NCI-H345 treated with DMSO at 0.1 percent for 48 hours (cell line): Measurements from ENCODE around the gene C14orf180.

Experiments used
- DNase-seq: peaks from one replicate; lab custom pipeline; 2025; ENCODE audit not compliant: unreplicated experiment; lab: John Stamatoyannopoulos, UW

The C14orf180 gene

DNA sequence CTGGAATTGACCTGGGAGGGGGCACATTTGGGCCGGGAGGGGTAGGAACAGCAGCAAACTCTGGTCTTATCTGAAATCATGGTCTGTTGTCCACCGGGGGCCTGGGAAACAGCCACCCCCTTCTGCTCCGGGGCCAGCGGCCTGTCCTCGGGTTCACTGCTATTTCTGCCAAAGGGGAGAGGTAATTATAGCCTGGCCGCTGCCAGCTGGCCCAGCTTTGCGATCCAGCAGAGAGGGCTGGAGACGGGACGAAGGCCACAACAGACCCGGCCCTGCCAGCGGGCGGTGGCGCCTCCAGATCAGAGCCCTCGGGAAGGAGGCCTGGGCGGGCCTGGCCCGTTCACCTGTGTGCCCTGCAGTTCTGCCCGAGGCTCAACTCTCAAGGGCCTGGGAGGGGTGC lies at the start of gene C14orf180:
TSS of gene C14orf180 (plus strand) at position 258 of the 400 bp plus-strand sequence. CDS start 6,667 bp downstream, outside the sequence.
- no peak for DNase-seq

DNA sequence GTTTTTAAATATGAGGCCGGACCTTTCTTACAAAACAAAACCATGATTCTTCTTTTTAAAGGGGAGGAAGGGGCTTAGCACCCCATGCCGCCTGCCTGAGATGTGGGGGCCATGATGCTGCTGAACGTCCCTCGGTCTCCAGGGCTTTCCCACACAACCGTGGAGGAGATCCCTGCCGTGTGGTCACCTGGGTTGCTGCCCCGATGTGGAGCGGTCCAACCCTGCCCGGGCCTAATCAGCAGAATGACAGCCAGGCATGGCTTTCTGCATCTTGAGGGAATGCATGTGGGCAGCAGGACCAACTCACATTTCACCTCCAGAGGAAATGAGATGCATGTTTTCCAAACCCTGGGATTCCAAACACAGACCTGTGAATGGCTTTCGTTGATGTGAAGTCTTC lies 48.9 kb upstream of the C14orf180 start:
- DNase-seq, result no peak

DNA sequence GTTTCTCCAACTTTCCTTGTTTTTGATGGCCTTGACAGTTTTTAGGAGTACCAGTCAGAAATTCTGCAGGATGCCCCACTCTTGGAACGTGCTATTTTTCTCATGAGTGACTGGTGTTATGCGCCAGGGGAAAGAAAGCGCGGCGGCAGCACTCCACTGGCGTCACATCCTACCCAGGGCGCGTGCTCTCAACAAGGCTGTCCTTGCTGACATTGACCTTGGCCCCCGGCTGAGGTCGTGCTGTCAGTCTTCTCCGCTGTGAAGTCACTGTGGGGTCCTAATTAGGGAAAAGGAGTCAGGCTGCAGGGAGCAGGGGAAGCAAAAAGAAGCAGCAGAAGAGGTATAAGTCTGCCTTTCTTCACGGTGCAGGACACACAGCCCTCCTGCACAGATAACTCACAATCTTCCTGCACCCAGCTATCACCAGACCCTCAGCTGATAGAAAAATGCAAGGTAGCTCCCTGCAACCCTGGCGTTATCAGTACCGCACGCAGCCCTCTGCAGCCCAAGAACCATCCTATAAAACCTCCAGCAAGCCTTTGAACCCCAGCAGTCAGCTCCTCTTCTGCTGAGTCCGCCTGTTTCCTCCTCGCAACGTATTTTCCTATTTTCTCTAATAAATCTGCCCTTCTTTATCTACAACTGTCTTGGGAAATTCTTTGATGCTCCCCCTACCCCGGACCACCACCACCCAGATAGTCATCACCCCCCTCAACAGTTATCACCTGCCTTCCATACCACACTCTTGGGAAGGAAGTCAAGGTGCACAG lies 48.0 kb upstream of the C14orf180 start:
- DNase-seq, result no peak

DNA sequence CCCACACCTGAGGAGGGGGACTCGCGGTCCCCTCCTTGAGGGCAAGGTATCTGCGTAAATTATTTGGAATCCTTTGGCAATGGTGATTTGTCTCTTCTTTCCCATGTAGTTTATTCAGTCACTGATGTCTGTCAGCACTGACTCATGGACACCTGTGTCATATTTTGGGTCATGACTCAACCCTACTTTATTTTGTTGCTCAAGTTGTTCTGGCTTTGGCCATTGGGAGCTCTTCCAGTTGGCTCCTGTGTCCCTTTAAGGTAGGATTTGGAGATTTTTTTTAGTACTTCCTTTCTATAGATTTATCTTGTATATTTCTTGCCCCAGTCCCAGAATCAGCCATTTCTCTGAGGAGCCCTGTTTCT lies 47.4 kb upstream of the C14orf180 start:
- DNase-seq, result no peak

DNA sequence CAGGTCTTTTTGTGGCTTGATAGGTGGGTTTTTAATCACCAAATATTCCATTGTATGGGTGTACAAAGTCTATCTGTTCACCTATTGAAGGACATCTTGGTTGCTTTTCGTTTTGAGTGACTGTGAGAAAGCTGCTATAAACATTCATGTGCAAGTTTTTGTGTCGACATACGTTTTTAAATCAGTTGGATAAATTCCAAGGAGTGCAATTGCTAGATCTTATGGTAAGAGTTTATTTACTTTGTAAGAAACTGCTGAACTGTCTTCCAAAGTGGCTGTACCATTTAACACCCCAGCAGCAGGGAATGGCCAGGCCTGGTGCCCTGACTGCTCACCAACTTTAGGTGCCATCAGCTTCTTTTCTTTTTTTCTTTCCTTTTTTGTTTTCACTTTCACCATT lies 45.5 kb upstream of the C14orf180 start:
- no peak for DNase-seq

DNA sequence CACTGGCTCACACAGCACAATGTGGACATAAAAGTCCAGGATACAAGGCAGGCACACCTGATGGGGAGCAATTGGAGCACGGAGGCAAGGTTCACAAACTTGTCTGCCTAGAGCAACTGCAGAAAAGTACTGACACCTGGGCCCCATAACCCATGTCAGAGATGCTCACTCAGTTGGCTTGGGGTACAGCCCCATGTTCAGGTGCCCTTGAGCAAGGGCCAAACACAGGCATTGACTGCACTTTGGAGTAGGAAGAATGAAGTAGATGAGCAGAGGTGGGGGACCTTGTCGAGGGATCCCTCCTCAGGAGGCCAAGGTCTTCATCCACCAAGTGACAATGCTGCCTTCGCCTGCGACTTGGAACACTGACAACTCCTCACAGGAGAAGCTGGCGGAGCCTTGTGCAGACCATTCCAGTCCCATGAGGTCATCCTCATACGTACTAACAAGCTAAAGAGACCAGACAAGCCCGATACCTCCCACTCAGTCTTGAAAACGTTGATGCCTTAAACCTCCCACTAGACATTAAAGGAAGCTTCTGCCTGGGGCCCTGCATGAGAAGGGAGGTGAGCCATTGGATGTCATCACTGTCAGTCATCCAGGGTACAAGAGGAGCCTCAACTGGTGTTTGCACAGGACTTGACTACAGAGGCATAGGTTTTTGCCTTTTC lies 42.5 kb upstream of the C14orf180 start:
- DNase-seq, result no peak

DNA sequence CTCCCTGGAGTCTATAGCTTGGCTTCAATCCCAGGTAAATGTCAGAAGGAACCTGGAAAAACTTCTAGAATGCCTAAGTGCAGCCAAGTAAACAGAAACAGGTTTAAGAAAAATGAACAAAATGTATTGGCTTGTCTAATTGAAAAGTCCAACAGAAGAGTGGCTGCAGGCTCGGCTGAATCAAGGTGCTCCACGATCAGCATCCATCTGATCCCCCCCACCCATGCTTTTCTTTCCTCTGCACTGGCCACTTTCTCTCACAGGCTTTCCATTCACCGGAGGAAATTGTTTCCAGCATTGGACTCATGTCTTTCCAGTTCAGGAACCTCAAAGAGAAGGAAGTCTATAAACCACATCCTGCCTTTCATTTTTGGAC lies 42.0 kb upstream of the C14orf180 start:
- DNase-seq, result no peak

DNA sequence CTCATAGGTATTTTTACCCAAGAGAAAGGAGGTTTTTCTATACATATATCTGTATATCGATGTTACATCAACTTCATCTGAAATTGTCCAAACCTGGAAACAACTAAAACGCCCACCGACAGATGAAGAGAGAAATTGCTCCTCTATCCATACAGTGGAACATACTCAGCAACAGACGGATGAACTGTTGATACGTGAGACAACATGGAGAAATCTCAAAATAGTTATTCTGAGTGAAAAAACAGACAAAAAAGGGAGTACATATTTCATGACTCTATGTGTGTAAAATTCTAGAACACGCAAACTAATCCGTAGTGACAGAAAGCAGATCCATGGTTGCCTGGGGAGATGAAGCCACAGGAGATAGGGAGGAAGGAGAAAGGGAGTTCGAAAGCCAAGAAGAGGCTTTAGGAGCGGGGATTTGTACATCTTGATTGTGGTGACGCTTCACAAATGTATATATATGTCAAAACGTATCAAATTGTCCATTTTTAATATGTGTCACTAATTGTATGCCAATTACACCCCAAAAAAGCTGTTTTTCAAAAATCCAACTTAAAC lies 37.6 kb upstream of the C14orf180 start:
- no peak for DNase-seq

DNA sequence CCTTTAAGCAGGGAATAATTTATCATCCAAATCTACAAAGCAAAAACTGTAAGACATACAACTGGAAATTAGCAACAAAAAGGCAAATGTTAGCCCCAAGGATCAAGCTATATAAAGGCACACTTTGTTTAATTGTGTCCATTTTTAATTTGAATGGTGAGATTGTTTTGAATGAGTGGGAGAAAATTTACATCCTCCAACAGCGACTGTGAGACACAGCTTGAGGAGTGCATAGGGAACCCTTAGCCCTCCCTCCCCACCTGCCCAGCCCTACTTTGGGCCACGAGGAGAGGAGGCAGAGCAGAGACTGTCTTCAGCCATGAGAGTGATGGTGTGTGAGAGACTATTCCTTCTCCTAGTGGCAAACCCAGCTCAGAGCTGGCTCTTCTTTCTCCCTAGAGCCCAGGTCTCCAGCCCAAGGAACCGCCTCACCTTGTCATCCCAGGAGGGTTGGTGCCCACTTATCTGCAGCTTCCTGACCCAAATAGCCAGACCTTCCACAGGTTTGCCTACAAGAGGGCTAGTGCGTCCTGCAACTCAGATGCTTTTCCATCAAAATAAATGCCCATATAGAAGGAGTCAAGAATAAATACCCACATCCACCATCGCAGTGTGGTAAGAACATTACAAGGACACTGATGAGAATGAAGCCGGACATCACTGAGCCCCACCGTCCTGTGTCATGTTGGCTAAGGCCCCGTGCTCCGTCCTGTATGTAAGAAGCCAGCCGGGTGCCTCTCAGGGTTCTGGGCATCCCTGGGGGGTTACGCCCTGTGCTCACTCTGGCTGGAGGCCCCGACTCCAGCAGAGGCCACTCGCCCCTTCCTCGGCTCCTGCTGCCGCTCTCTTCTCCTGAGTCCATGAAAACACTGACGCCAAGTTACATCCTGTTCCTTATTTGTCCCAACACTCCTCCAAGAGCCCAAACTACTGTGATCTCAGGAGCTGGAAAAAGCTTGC lies 36.4 kb upstream of the C14orf180 start:
- no peak for DNase-seq

DNA sequence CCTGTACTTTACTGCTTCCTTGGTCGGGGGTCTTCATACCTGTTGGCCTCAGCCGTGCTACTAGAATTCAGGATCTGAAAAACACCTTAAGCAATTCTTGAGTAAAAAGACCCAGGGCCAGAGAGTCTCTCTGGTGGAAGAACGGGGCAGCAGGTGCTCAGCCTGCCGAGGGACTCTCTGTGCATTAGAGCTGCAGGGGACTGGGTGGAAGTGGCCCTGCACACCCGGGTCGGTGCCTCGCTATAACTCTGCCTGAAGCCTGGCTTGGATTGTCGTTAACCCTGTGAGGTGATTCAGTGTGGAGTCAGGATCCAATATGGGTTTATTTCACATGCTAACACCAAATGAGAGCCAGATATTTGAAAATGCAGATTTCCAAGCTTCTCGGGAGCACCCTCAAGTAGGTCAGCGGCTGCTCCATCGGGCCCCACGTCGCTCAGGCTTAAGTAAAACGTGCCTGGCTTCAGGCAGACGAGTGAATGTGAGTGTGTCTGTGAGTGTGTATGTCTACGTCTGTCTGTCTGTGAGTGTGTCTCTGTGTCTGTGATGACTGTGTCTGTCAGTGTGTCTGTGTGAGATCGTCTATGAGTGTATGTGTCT lies 35.1 kb upstream of the C14orf180 start:
- no peak for DNase-seq

DNA sequence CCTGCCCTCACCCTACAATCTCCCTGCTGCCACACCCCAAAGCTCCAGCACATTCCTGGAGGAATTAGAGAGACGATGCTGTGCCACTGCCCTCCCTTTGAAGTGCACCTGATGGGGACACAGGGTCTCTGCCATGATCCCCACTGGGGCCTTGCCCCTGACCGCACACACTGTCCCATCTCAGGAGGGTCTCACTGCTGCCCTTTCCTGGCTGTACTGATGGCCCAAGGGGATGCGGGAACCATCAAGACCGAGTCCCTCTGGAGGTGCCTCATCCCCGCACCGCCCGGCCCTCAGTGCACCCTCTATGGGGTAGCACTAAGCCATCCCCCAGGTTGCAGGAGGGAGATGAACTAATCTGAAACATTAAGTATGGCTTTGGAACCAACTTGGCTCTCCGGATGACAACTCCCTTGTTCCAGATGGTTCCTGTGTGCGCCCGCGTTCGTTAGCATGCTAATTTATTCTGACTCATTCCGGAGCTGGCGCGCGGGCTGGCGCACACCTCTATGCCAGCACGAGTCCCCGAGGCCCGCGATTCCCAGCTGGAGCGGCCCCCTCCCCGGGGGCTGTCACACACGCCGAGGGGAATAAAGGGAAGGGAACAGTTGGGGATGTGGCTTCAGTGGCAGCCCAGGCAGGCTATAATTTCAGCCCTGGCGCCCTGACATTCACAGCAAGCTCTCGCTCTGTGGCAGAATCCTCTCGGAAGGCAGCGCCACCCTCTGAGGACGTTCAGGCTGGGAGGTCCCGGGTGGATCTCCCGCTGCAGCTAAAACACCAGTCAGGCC lies 34.2 kb upstream of the C14orf180 start:
- DNase-seq, result no peak

DNA sequence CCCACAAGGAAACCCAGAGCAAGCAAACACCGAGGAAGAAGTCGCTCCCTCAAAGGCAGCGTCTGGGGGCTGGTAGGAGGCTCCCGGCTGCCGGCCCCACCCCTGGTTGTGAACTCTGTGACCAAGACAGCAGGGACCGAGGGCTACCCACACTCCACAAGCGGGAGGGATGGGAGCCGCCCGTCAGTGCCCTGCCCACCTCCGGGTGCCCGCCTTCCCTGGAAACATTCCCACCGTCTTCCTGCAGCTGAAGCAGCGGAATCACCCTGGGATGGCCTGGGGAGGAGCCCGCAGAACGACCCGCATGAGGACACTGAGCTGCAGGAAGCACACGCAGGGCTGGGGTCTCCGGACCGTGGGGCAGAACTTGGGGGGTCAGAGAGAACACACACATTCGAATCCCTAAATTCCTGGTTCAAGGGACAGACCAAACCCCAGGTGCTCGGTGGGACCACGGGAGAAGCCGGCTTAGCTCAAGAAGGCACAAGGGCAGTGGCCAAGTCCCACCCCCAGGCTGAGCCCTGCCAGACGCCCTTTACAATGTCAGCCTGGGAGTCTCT lies 33.5 kb upstream of the C14orf180 start:
- no peak for DNase-seq

DNA sequence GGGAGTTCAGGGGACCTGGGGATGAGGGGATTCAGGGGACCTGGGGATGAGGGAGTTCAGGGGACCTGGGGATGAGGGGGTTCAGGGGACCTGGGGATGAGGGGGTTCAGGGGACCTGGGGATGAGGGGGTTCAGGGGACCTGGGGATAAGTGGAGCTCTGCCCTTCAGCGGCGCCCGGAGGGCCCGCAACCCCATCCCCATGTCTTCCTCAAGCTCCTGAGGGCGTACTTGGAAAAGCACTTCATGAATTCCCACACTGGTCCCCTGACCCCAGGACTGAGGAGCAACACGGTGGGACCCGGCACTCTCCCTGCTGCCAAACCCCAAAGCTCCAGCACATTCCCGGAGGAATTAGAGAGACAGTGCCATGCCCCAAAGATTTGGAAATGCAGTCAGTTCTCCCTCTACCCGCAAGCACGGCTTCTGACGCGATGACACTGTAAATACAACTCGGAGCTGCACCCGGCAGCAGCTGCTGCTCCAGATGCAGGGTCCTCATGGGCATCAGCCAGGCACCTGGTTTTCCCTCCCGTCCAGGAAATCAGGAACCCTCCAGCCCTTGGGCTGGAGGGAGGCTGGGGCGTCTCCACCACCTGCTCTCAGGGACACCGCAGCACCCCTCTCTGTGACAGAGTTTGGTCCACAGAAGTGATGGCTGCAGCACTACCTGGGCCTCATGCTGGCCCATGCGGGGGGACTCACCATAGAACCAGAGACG lies 32.8 kb upstream of the C14orf180 start:
- no peak for DNase-seq

DNA sequence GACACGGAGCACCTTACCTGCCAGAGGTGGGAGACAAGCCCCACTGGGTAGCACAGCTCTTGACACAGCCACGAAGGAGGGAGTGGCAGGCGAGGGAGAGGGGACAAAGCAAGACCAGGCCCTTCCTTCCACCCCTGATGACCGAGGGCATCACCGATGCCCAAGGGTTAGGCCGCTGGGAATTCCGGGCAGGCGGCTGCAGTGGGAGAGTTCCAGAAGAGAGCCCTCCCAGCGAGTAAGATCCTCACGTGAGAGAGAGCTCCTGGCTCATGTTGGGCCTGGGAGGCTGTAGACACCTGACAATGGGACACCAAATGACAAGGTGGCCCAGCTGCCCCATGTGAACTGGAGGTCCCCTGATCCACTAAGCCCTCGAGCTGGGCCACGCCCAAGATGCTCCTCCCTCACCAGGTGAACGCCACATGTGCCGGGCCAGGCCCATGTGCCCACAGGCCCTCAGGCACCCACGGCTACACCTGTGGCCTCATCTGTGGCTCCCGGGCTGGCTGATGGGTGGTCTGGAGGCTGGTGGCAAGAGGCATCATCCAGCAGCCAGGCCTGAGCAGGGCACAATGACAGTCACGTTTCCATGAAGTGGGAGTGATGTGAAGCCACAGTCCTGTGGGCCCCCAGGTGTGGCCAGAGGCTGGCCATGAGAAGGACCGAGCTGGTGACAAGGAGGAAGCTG lies 32.1 kb upstream of the C14orf180 start:
- DNase-seq, result no peak

DNA sequence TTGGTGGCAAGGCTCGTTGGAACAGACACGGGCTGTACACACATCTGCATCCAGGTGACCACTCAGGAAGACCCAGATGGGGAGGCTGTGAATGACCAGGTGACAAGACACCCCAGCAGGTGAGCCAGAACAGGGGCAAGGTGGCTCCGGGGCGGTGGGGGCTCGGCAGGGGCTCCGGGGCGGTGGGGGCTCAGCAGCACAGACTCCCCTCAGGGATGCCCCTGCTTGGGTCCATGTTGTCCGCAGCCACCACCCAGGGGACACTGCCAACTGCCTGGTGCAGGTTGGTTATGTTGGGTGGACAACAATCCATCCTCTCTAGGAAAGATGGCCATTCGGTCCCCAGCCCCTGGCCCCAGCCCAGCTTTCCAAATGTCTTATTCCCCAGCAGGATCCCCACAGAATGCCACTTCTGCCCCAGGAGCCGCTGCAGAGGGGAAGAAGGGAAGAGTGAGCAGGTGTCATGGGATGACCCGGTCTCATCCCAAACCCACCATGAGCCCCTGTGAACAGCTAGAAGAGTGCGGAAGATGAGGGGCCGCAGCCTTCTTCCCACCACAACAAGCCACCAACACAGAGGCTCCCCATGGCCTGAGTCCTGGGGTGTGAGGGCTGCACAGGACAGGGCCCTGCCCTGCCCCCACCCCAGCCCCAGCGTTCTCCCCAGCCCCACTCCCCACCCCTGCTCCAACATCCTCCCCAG lies 31.4 kb upstream of the C14orf180 start:
- DNase-seq, result no peak

DNA sequence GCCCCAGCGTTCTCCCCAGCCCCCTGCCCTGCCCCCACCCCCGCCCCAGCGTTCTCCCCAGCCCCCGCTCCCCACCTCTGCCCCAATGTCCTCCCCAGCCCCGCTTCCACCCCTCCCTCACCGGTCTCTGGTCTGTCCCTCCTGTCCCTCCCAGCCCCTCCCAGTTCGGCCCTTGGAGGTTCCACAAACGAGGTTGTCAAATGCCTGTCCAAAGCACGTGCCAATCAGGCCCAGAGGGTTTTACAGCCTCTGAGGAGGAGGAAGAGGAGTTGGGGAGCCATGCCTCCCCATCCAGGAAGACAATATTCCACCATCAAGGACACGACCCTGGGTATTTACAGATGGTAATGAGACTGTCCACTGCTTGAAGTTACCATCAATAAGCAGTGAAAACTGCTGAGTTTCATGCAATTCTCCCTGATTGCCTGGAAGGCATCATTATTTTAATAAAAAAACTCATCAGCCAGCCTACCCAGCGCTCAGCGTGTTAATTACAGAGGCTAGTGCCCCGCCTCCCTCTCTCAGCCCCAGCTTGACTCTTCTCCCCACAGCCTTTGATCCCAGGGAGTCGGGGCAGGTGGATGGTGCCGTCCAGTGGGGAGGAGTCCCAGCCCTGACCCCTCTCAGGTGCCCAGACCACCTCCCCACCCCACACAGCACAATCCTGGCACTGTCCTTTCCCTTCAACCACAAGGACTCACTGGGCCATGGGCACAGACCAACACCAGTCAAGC lies 30.6 kb upstream of the C14orf180 start:
- DNase-seq, result no peak
